Neuronal stem cell (in vitro differentiated cells): ENCODE results near the gene DNAH11.
"Not testable (repeated sequence)": the region's sequence is repeated elsewhere in the genome, so short reads cannot be mapped to it uniquely, and the experiment has no call there.

Source experiments
- DNase-seq: peaks from one replicate; pipeline ENCODE4 v3.0.0-alpha.2; 2013; ENCODE audit warnings: low spot score
- H2AFZ ChIP-seq: one replicate; pipeline ENCODE4 v1.6.1; 2013; ENCODE audit warnings: mild to moderate bottlenecking, low read length, inconsistent platforms
- H2AK5ac ChIP-seq: 2 replicates; pipeline ENCODE4 v1.6.1; 2013; ENCODE audit warnings: low read depth, mild to moderate bottlenecking, inconsistent platforms, low read length, moderate library complexity, mixed read lengths
- H2BK120ac ChIP-seq: 2 replicates; pipeline ENCODE4 v1.6.1; 2013; ENCODE audit warnings: low read depth, mild to moderate bottlenecking, inconsistent platforms, low read length, moderate library complexity, mixed read lengths
- H2BK12ac ChIP-seq: one replicate; pipeline ENCODE4 v1.6.1; 2013; ENCODE audit warnings: low read length, inconsistent platforms
- H2BK15ac ChIP-seq: 2 replicates; pipeline ENCODE4 v1.6.1; 2013; ENCODE audit warnings: mild to moderate bottlenecking, low read length, inconsistent platforms, mixed read lengths
- H2BK5ac ChIP-seq: one replicate; pipeline ENCODE4 v1.6.1; 2013; ENCODE audit warnings: inconsistent platforms, mild to moderate bottlenecking, low read length, moderate library complexity
- H3K14ac ChIP-seq: one replicate; pipeline ENCODE4 v1.6.1; 2013; ENCODE audit warnings: low read length, inconsistent platforms
- H3K18ac ChIP-seq: 2 replicates; pipeline ENCODE4 v1.6.1; 2013; ENCODE audit warnings: low read length, inconsistent platforms
- H3K23ac ChIP-seq: 2 replicates; pipeline ENCODE4 v1.6.1; 2013; ENCODE audit warnings: low read depth, mild to moderate bottlenecking, mixed read lengths, low read length, inconsistent platforms; ENCODE audit not compliant: poor library complexity
- H3K27ac ChIP-seq: replicated peaks from 3 replicates; pipeline ENCODE4 v1.5.1; 2013; ENCODE audit warnings: low read length, inconsistent platforms
- H3K27me3 ChIP-seq, 3 experiments: 2 replicates each; pipeline ENCODE4 v1.6.1; 2013; ENCODE audit warnings: low read length in 3 of 3, mild to moderate bottlenecking in 2 of 3, inconsistent platforms in 1 of 3, low read depth in 1 of 3, mixed read lengths in 1 of 3, moderate library complexity in 1 of 3; ENCODE audit not compliant: control insufficient read depth in 3 of 3, insufficient read depth in 3 of 3
- H3K36me3 ChIP-seq, 2 donors: replicated peaks in 1 of 2; 2 replicates each; pipeline ENCODE4 v1.6.1; 2013; ENCODE audit warnings: low read length in 2 of 2; ENCODE audit not compliant: control insufficient read depth in 2 of 2, insufficient read depth in 2 of 2
- H3K4ac ChIP-seq: 2 replicates; pipeline ENCODE4 v1.6.1; 2013; ENCODE audit warnings: inconsistent platforms, mild to moderate bottlenecking, low read length, moderate library complexity
- H3K4me1 ChIP-seq, 2 donors: 1 replicate in 1 of 2; 2 replicates in 1 of 2; pipeline ENCODE4 v1.6.1; 2013; ENCODE audit warnings: low read length in 2 of 2, low read depth in 1 of 2; ENCODE audit not compliant: control insufficient read depth in 2 of 2, insufficient read depth in 1 of 2
- H3K4me2 ChIP-seq: one replicate; pipeline ENCODE4 v1.6.1; 2013; ENCODE audit warnings: mild to moderate bottlenecking, low read length, inconsistent platforms; ENCODE audit not compliant: insufficient read depth, poor library complexity, severe bottlenecking
- H3K4me3 ChIP-seq, 2 donors: 2 replicates each; pipeline ENCODE4 v1.5.1; 2013; ENCODE audit warnings: low read length in 2 of 2, mild to moderate bottlenecking in 2 of 2, inconsistent platforms in 1 of 2, moderate library complexity in 1 of 2
- H3K79me1 ChIP-seq: one replicate; pipeline ENCODE4 v1.6.1; 2013; ENCODE audit warnings: low read depth, mild to moderate bottlenecking, inconsistent platforms, low read length, moderate library complexity
- H3K9ac ChIP-seq: one replicate; pipeline ENCODE4 v1.6.1; 2013; ENCODE audit warnings: mild to moderate bottlenecking, low read depth, low read length, inconsistent platforms; ENCODE audit not compliant: poor library complexity
- H3K9me3 ChIP-seq, 2 donors: replicated peaks in 1 of 2; 2 replicates each; pipeline versions ENCODE3 to v1.6.1; 2013; ENCODE audit warnings: low read length in 2 of 2, mild to moderate bottlenecking in 2 of 2, inconsistent platforms in 1 of 2, low read depth in 1 of 2, mixed read lengths in 1 of 2, moderate library complexity in 1 of 2; ENCODE audit not compliant: control insufficient read depth in 2 of 2, insufficient read depth in 1 of 2
- H4K8ac ChIP-seq: one replicate; pipeline ENCODE4 v1.6.1; 2013; ENCODE audit warnings: low read depth, mild to moderate bottlenecking, inconsistent platforms, low read length, moderate library complexity
- H4K91ac ChIP-seq: one replicate; pipeline ENCODE4 v1.6.1; 2013; ENCODE audit warnings: low read length, low read depth, mild to moderate bottlenecking, inconsistent platforms; ENCODE audit not compliant: poor library complexity
- WGBS, 2 donors: extraction: QIAGEN DNeasy Blood & Tissue Kit; methylation state at CpG; one replicate each; pipeline ENCODE4 v1.1.7; 2013; ENCODE audit warnings: missing lambda C conversion rate in 2 of 2, mixed read lengths in 1 of 2; ENCODE audit not compliant: insufficient read length in 2 of 2, insufficient replicate concordance in 1 of 2; ENCODE audit errors: extremely low coverage in 2 of 2; 5-methylcytosine and 5-hydroxymethylcytosine counted together

Gene DNAH11

DNA sequence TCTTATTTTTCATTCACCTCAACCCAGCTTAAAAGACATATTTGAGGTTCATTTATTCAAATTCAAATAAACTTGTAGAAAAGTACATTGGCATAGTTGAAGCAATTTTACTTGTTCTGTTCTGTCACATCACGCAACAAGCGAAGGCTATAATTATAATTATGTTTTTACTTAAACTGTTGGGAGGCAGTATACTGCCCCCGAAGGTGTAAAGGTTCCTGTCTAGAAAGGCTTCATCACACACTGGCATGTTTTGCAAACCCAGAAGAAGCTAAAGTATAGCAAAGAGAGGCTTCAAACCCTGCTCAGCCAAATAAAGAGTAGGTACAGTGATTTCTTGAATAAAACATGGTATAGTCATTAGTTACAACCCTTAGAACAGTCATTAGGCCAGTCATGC, 340.2 kb downstream of the DNAH11 start:
- no peak overlapping the region for H3K18ac ChIP-seq
- DNase-seq = no peak
- H3K9ac ChIP-seq = no peak overlapping the region
- H3K4me1 ChIP-seq = peaks cover 7 to 22% of the 10 kb centered on the region in 2 donors
- H2BK120ac ChIP-seq = no peak overlapping the region
- H3K36me3 ChIP-seq = no peaks in the 10 kb centered on the region
- H3K14ac ChIP-seq = no peak overlapping the region
- no peaks in the 10 kb centered on the region for H3K9me3 ChIP-seq
- no peak overlapping the region for H2BK12ac ChIP-seq
- H3K27me3 ChIP-seq = no peaks in the 10 kb centered on the region
- no CpG with 5 or more reads among the region's 3 CpGs for WGBS, 2 donors
- no peak overlapping the region for H3K4me3 ChIP-seq
- H2AK5ac ChIP-seq = no peak overlapping the region
- no peak overlapping the region for H3K4me2 ChIP-seq
- H2BK5ac ChIP-seq = no peak overlapping the region
- no peaks in the 10 kb centered on the region for H3K79me1 ChIP-seq
- H3K27ac ChIP-seq = no peak overlapping the region
- H3K23ac ChIP-seq = no peak overlapping the region
- no peak overlapping the region for H2BK15ac ChIP-seq
- H2AFZ ChIP-seq = no peak overlapping the region
- H3K4ac ChIP-seq = no peak overlapping the region
- H4K91ac ChIP-seq = no peak overlapping the region
- no peak overlapping the region for H4K8ac ChIP-seq

- not testable (repeated sequence) for H3K27me3 ChIP-seq, H3K23ac ChIP-seq, H2BK12ac ChIP-seq, H3K79me1 ChIP-seq, H3K4me3 ChIP-seq, H3K18ac ChIP-seq, H3K14ac ChIP-seq, H2BK15ac ChIP-seq, H3K9ac ChIP-seq, H3K9me3 ChIP-seq, H4K91ac ChIP-seq, H2AFZ ChIP-seq, H2BK120ac ChIP-seq, DNase-seq, H3K4me2 ChIP-seq, H3K4ac ChIP-seq, H3K36me3 ChIP-seq, H2BK5ac ChIP-seq, H2AK5ac ChIP-seq, H4K8ac ChIP-seq, H3K27ac ChIP-seq
- WGBS, 2 donors = no CpG with 5 or more reads among the region's 2 CpGs
- H3K4me1 ChIP-seq = peaks cover 7 to 22% of the 10 kb centered on the region in 2 donors
Measured at GRCh38 chr7:21883501-21883900, 340.7 kb downstream of the DNAH11 start.

DNA sequence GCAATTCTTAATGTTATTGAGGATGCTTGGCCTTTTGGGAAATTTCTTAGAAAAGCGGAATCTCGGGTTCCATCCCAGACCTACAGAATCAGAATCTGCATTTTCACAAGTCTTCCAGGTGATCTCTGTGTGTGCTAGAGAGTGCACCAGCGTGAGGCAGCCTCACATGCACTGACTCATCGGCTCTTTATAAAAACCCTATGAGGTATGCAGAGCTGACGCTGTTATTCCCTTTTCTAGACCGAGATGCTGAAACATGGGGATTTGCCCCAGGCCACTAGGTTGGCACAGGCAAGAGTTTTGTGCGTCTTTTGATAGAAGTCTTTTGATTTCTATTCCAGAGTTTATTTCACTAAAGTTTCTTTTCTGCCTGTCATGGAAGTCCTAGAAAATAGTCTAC, 341.7 kb downstream of the DNAH11 start:
- no peak overlapping the region for H3K4ac ChIP-seq
- DNase-seq = no peak
- H2BK120ac ChIP-seq = no peak overlapping the region
- H2AK5ac ChIP-seq = no peak overlapping the region
- H3K27ac ChIP-seq = no peak overlapping the region
- no peaks in the 10 kb centered on the region for H3K27me3 ChIP-seq
- H2BK12ac ChIP-seq = no peak overlapping the region
- no peaks in the 10 kb centered on the region for H3K79me1 ChIP-seq
- no peak overlapping the region for H3K4me3 ChIP-seq
- H3K14ac ChIP-seq = no peak overlapping the region
- H3K9ac ChIP-seq = no peak overlapping the region
- no peak overlapping the region for H3K18ac ChIP-seq
- H3K4me2 ChIP-seq = no peak overlapping the region
- H2BK15ac ChIP-seq = no peak overlapping the region
- H2BK5ac ChIP-seq = no peak overlapping the region
- no peak overlapping the region for H3K23ac ChIP-seq
- no peak overlapping the region for H4K91ac ChIP-seq
- WGBS, 2 donors = no CpG with 5 or more reads among the region's 7 CpGs
- no peaks in the 10 kb centered on the region for H3K36me3 ChIP-seq
- H3K4me1 ChIP-seq = peaks cover 7 to 22% of the 10 kb centered on the region in 2 donors
- H3K9me3 ChIP-seq = no peaks in the 10 kb centered on the region
- no peak overlapping the region for H2AFZ ChIP-seq
- no peak overlapping the region for H4K8ac ChIP-seq

DNA sequence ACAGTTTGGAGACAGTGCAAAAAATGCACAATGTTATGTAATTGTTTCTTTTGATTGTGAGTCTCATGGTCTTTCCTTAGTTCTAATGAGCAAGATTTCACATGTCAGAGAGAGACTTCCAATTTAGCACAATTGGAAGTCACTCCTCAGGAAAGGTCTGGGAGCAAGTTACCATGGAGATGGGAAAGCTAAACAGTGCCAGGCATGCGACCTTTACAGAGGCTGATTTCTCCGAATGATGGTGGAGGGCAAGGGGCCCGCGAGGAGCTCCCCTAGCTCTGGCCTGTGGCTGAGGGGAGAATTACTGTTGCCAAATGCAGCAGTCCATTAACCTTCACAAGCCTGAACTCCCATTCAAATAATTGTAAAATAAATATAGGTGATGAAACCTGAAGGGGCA, 343.6 kb downstream of the DNAH11 start:
- peak; percentile 51 for DNase-seq
- no peak overlapping the region for H2AFZ ChIP-seq
- H2AK5ac ChIP-seq = no peak overlapping the region
- no peak overlapping the region for H2BK5ac ChIP-seq
- H3K18ac ChIP-seq = no peak overlapping the region
- no peak overlapping the region for H3K4ac ChIP-seq
- no peaks in the 10 kb centered on the region for H3K9me3 ChIP-seq
- H3K14ac ChIP-seq = no peak overlapping the region
- no peaks in the 10 kb centered on the region for H3K27me3 ChIP-seq
- H3K27ac ChIP-seq = no peak overlapping the region
- H3K23ac ChIP-seq = no peak overlapping the region
- no peak overlapping the region for H3K4me3 ChIP-seq
- H3K4me1 ChIP-seq = peaks cover 7 to 22% of the 10 kb centered on the region in 2 donors
- H2BK120ac ChIP-seq = no peak overlapping the region
- H2BK12ac ChIP-seq = no peak overlapping the region
- no peaks in the 10 kb centered on the region for H3K79me1 ChIP-seq
- H4K91ac ChIP-seq = no peak overlapping the region
- no peak overlapping the region for H3K9ac ChIP-seq
- no CpG with 5 or more reads among the region's 4 CpGs for WGBS, 2 donors
- no peak overlapping the region for H2BK15ac ChIP-seq
- H3K4me2 ChIP-seq = no peak overlapping the region
- no peaks in the 10 kb centered on the region for H3K36me3 ChIP-seq
- H4K8ac ChIP-seq = no peak overlapping the region
